Measurements from ENCODE around the gene KIF26B. TPM values are rescaled to one million over a fixed set of nuclear protein-coding genes. Genes with fewer than 3 reads are reported as not detected.

The KIF26B gene
- total RNA-seq, 1 donor from 2014 or later: 3.4 TPM

GRCh38 chr1:245510144-245510543 is 355.4 kb downstream of the KIF26B start:
- Histone ChIP-seq H3K9me3 (no peaks in the 10 kb centered on the region), H3K27me3 (no peaks in the 10 kb centered on the region), H3K27ac (no peak overlapping the region), H3K36me3 (no peaks in the 10 kb centered on the region), H3K4me1 (no peaks in the 10 kb centered on the region), H3K4me3 (no peak overlapping the region)
- TF ChIP-seq, protein P1, sequence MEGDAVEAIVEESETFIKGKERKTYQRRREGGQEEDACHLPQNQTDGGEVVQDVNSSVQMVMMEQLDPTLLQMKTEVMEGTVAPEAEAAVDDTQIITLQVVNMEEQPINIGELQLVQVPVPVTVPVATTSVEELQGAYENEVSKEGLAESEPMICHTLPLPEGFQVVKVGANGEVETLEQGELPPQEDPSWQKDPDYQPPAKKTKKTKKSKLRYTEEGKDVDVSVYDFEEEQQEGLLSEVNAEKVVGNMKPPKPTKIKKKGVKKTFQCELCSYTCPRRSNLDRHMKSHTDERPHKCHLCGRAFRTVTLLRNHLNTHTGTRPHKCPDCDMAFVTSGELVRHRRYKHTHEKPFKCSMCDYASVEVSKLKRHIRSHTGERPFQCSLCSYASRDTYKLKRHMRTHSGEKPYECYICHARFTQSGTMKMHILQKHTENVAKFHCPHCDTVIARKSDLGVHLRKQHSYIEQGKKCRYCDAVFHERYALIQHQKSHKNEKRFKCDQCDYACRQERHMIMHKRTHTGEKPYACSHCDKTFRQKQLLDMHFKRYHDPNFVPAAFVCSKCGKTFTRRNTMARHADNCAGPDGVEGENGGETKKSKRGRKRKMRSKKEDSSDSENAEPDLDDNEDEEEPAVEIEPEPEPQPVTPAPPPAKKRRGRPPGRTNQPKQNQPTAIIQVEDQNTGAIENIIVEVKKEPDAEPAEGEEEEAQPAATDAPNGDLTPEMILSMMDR (IDR thresholded peaks at IDR 0.05): no peak
- ATAC-seq: no peak
- no peak for DNase-seq
- intact Hi-C loops (cut with DNase I): no loop called here

- H3K9me3 ChIP-seq: no peaks in the 10 kb centered on the region
- H3K4me1 ChIP-seq: no peaks in the 10 kb centered on the region
- H3K36me3 ChIP-seq: no peaks in the 10 kb centered on the region
- ATAC-seq (no peak), DNase-seq (no peak)
- intact Hi-C loops (cut with DNase I): no loop called here
- no peak overlapping the region for H3K27ac ChIP-seq
- H3K4me3 ChIP-seq: peak overlapping the region; percentile 19
- TF ChIP-seq, protein P1 (IDR thresholded peaks at IDR 0.05): no peak
- H3K27me3 ChIP-seq: no peaks in the 10 kb centered on the region
Observed at GRCh38 chr1:245512181-245512888, 357.6 kb downstream of the KIF26B start.

DNA sequence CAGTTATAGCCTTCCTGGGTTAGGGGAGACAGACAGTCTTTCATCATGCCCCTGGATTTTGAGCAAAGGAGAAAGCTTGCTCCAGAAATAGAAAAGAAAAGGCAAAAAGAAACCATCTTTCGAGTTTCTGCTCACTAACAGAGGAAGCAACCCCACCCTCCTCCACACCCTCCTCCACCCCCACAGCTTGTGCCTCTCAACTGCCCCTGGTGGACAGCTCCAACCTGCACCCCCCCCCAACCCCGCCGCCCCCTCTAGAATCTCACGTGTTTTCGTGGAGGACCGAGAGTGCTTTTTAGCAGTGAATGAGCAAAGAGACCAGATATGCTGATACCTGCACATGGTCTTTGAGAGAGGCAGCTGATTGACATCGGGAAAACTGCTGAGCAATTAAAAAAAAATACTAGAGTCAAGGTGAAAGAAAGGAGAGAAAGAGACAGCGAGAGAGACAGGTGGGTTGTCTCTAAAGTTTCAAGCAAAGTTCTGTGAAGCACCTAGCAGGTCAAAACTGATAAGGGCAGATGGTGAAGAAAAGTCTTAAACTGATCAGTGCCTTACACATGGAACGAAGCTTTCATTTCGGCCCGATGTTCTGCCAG is 358.3 kb downstream of the KIF26B start:
- no peaks in the 10 kb centered on the region for H3K27me3 ChIP-seq
- peak overlapping the region; percentile 19 for H3K4me3 ChIP-seq
- DNase-seq (no peak), ATAC-seq (peak; percentile 47)
- no peaks in the 10 kb centered on the region for H3K9me3 ChIP-seq
- no peaks in the 10 kb centered on the region for H3K36me3 ChIP-seq
- H3K27ac ChIP-seq: no peak overlapping the region
- intact Hi-C loops (cut with DNase I): no loop called here
- TF ChIP-seq, protein P1 (IDR thresholded peaks at IDR 0.05): no peak
- H3K4me1 ChIP-seq: no peaks in the 10 kb centered on the region

DNA sequence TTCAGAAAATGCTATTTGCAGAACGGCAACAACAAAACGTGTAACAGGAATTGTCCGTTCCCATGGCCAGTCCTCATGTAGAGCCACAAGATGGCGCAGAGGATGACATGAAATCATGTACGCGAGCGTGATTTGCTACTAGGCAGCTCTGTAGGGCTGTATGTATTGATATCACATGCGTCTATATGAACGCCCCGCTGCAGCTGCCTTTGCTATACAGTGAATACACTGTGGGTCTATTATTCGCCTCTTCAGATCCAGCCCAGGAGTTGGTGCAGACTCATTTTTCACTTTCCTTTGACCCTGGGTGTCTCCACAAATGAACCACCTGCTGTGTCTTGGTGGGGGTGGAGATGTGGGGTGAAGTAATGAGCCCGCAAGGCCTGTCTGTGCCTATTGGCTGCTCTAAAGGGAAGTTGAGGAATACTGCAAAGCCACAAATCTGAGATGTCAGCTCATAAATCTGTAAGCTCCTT is 361.5 kb downstream of the KIF26B start:
- no peaks in the 10 kb centered on the region for H3K27me3 ChIP-seq
- no peak overlapping the region for H3K27ac ChIP-seq
- no peaks in the 10 kb centered on the region for H3K4me1 ChIP-seq
- no peaks in the 10 kb centered on the region for H3K36me3 ChIP-seq
- DNase-seq: no peak
- intact Hi-C loops (cut with DNase I): no loop called here
- H3K9me3 ChIP-seq: no peaks in the 10 kb centered on the region
- no peak overlapping the region for H3K4me3 ChIP-seq
- TF ChIP-seq, protein P1 (IDR thresholded peaks at IDR 0.05): no peak
- ATAC-seq: peak; percentile 67

- Histone ChIP-seq H3K9me3 (no peaks in the 10 kb centered on the region), H3K4me3 (no peak overlapping the region), H3K4me1 (no peaks in the 10 kb centered on the region), H3K36me3 (no peaks in the 10 kb centered on the region), H3K27ac (no peak overlapping the region), H3K27me3 (no peaks in the 10 kb centered on the region)
- TF ChIP-seq, protein P1 (IDR thresholded peaks at IDR 0.05): no peak
- ATAC-seq: no peak
- no peak for DNase-seq
- intact Hi-C loops (cut with DNase I): no loop called here
Observed at GRCh38 chr1:245520611-245521010, 365.8 kb downstream of the KIF26B start.

Data from upper lobe of right lung (tissue), 1 donor.